ENCODE results near the gene CFP.

GRCh38 chrX:47659421-47659726 is 29.6 kb upstream of the CFP start:
- TF ChIP-seq POLR2A (IDR thresholded peaks at IDR 0.05) (no peak), CTCF (IDR thresholded peaks at IDR 0.05) (no peak)
